Adrenal gland (tissue), 5 donors: ENCODE results near the gene ATP8A2.

Experiments used
- CTCF ChIP-seq, 6 experiments: fragments of 450-650 bp in 4 of 6; fragments of 200-600 bp in 2 of 6; sonication (generic) in 1 of 6; IDR thresholded peaks; 1 replicate in 5 of 6; 2 replicates in 1 of 6; pipeline versions ENCODE4 v1.5.1 to v1.8.0; 2016 to 2021; ENCODE audit warnings: antibody characterized with exemption in 6 of 6, mild to moderate bottlenecking in 2 of 6, moderate library complexity in 1 of 6
- POLR2A ChIP-seq, 2 donors: fragments of 450-650 bp; IDR thresholded peaks; one replicate each; pipeline ENCODE4 v1.6.1; 2017; ENCODE audit warnings: antibody characterized with exemption in 2 of 2, mild to moderate bottlenecking in 2 of 2, moderate library complexity in 1 of 2
- donor health status: DM: no; HTN: no; CAD: no.

- TF ChIP-seq CTCF (IDR thresholded peaks at IDR 0.05) (no peak), POLR2A (IDR thresholded peaks at IDR 0.05) (no peak)
These were observed 312.0 kb downstream of the ATP8A2 start for GRCh38 chr13:25683662-25684370.
